Dendritic cell treated with granulocyte-macrophage colony-stimulating factor and Interleukin-4, amounts not matched to agents 40 ng/mL and 50 ng/mL, for 4 days (primary cell): ENCODE data around the gene SELENOH.
A peak's percentile ranks its signal among the peaks of the same experiment; 100 is the strongest.

Experiments used
- H3K27ac Mint-ChIP-seq: one replicate; pipeline ENCODE4 v1.8.0; 2022; ENCODE audit warnings: mild to moderate bottlenecking, mixed read lengths
- H3K27me3 Mint-ChIP-seq: one replicate; pipeline ENCODE4 v1.8.0; 2022; ENCODE audit warnings: mild to moderate bottlenecking, mixed read lengths
- H3K36me3 Mint-ChIP-seq: one replicate; pipeline ENCODE4 v1.8.0; 2022; ENCODE audit warnings: low read depth, mixed read lengths
- H3K4me1 Mint-ChIP-seq: one replicate; pipeline ENCODE4 v1.8.0; 2022; ENCODE audit warnings: low read depth, mixed read lengths
- H3K4me3 Mint-ChIP-seq: one replicate; pipeline ENCODE4 v1.8.0; 2022; ENCODE audit warnings: mild to moderate bottlenecking, moderate library complexity, mixed read lengths
- H3K9me3 Mint-ChIP-seq: one replicate; pipeline ENCODE4 v1.8.0; 2022; ENCODE audit warnings: mixed read lengths
- intact Hi-C: fragments of 100-400 bp; cut with micrococcal nuclease; formaldehyde crosslinking; loops from one replicate; pipeline ENCODE4 v1.15.0; 2022

SELENOH gene

DNA sequence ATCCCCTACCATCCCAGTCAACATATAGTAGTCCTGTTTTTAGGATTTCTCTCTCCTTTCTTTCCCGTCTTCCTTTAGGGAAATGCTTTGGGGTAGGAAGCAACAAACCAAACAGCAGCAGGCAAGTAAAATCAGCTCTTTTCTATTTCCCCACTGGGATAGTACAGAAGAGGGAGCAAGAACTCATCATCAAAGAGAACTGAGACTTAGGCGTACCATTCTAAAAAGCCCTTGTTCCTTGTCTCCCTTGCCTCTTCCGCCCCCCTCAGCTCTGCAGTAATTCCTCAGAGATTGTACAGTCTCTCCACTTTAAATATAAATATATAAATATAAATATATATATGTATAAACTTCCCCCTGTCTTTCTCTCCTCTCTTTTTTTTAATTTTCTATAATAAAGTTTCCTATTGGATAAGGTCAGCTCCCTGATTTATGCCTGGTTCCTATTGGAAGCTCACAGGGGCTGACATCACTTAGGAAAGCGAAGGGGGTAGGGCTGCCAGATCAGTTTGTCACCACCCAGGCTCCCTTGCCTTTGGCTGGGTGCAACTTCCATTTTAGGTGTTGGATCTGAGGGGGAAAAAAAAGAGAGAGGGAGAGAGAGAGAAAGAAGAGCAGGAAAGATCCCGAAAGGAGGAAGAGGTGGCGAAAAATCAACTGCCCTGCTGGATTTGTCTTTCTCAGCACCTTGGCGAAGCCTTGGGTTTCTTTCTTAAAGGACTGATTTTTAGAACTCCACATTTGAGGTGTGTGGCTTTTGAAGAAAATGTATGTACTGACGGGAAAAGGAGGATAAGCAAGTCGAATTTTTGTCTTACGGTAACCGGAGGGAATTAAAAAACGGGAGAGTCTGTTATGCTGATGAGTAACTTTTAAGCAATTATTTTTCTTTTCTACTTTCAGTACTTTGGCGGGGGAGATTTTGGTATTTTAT is 20.3 kb downstream of the SELENOH start, which contains the start of gene CTNND1:
CTNND1 (plus strand) TSS at position 502 of the 934 bp plus-strand sequence. CDS start 29,677 bp downstream, outside the sequence.
- intact Hi-C loops = loop anchor here (2.0 kb wide), 1 partner anchor 31 kb away; no protein-coding TSS in a partner anchor

DNA sequence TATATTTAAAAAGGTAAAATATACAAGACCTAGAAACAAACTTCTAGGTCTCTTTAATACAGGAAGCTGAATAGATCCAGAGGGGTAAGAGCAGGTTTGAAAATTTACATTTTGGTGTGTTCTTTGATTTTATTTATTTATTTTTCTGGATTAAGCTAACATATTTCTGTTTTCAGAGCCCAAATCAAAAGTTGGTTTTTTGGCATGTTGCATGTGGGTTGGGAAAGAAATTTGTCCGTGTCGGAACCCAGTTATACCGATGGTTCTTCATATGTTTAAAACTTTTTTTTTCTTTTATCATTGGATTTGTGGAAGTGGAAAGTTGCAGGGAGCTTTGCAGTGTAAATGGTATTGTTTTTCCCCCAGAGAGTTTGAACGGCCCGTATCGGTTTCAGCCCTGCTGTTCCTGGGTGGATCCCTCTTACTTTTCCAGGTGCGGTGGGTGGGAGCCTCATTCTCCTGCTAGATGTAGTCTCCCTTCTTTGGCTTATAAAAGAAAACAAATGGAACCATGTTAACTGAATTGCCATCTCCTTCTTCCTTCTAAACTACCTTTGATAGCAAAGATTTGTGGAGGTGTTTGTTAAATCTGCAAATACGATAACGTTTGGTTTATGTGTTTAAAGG is 21.1 kb downstream of the SELENOH start:
- Mint-ChIP-seq H3K4me1 (peaks cover 37% of the 10 kb centered on the region), H3K4me3 (peak overlapping the region; percentile 93), H3K36me3 (peaks cover 38% of the 10 kb centered on the region), H3K27ac (peak overlapping the region; percentile 96), H3K27me3 (no peaks in the 10 kb centered on the region), H3K9me3 (no peaks in the 10 kb centered on the region)
- intact Hi-C loops = no loop called here

More for the DNA sequence above, 20.3 kb downstream of the SELENOH start, which contains the start of gene CTNND1:
- Mint-ChIP-seq H3K27me3 (no peaks in the 10 kb centered on the region), H3K27ac (peak within 1 kb of the TSS; percentile 96), H3K4me1 (peaks cover 35% of the 10 kb centered on the region), H3K4me3 (peak within 1 kb of the TSS; percentile 93), H3K36me3 (peaks cover 31% of the 10 kb centered on the region), H3K9me3 (no peaks in the 10 kb centered on the region)

DNA sequence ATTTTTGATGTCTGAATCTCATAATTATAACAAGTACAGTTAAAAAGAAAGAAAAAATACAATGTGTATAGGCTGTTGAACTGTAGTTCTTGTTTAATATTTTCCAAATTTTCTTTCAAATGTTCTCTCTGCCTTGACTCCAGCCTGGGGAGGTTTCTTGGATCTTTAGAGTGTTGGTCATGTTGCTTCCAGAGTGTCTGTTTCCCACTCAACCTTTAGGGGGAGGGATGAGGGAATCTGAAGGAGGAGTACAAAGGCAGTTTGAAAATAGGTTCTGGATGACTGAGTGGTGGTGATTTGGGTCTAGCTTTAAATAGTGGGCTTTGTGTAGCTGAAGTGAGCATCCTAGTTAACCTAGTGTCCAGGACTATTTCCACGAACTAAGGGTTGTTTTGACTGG is 22.3 kb downstream of the SELENOH start:
- H3K9me3 Mint-ChIP-seq = no peaks in the 10 kb centered on the region
- H3K4me3 Mint-ChIP-seq = peak overlapping the region; percentile 93
- intact Hi-C loops = no loop called here
- H3K27ac Mint-ChIP-seq = peak overlapping the region; percentile 96
- peaks cover 47% of the 10 kb centered on the region for H3K36me3 Mint-ChIP-seq
- H3K4me1 Mint-ChIP-seq = peaks cover 37% of the 10 kb centered on the region
- no peaks in the 10 kb centered on the region for H3K27me3 Mint-ChIP-seq

DNA sequence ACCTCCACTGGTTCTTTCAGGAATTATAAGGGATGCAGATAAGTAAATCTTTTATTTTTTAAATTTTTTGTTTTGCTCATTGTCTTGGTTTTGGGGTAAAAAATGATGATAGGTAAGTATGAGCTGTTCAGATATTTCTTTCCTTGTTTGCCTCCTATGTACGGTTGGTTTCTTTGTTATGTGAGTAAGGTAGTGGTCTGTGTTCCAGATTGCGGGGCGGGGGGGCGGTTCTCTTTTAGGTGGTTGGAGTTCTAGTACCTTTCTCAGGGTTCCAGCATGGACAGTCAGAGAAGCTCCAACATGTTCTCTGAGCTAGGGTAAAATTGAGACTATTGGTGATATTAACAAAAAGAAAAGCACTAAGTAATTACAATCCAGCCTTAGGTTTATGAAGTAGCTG is 22.7 kb downstream of the SELENOH start:
- intact Hi-C loops = no loop called here
- no peaks in the 10 kb centered on the region for H3K9me3 Mint-ChIP-seq
- H3K36me3 Mint-ChIP-seq = peaks cover 47% of the 10 kb centered on the region
- peak overlapping the region; percentile 93 for H3K4me3 Mint-ChIP-seq
- H3K27ac Mint-ChIP-seq = peak overlapping the region; percentile 96
- H3K4me1 Mint-ChIP-seq = peaks cover 37% of the 10 kb centered on the region
- no peaks in the 10 kb centered on the region for H3K27me3 Mint-ChIP-seq

DNA sequence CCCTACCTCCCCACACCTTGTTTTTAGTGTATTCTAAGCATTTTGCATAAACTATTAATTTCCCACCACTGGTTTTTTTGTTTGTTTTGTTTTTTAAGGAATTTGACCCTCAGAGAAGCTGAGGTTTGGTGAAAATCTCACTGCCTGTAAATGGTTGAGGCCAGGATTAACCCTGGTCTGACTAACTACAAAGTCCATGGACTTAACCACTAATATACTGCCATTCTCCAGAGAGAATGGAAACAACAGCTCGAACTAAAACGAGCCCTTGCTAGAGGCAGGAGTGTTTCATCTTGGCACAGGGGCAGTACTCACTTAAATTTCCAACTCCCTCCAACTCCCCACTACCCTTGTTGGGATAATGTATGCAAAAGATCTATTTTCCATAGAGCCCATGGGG is 23.3 kb downstream of the SELENOH start:
- Mint-ChIP-seq H3K9me3 (no peaks in the 10 kb centered on the region), H3K27me3 (no peaks in the 10 kb centered on the region), H3K4me1 (peaks cover 42% of the 10 kb centered on the region), H3K36me3 (peaks cover 53% of the 10 kb centered on the region), H3K4me3 (peak overlapping the region; percentile 93), H3K27ac (peak overlapping the region; percentile 96)
- intact Hi-C loops = no loop called here

DNA sequence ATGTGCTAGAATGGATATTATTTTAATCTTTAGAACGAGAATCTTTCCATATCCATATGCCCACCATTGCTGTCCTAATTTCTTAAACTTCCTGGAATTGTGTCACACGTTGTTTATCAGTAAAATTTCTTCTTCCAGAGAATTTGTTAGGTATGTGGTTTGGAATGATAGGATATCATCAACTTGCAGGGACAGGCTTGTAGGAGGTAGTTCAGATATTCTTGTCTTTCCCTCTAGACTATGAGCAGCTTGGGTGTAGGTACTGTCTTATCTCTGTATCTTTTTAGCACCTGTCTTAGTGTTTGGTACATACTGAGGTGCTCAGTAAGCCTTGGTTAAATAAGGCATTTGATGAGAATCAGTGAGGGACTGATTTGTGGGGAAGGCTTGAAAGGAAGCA is 23.7 kb downstream of the SELENOH start:
- Mint-ChIP-seq H3K9me3 (no peaks in the 10 kb centered on the region), H3K27ac (peak overlapping the region; percentile 13), H3K36me3 (peaks cover 57% of the 10 kb centered on the region), H3K27me3 (no peaks in the 10 kb centered on the region), H3K4me3 (peak overlapping the region; percentile 13), H3K4me1 (peaks cover 46% of the 10 kb centered on the region)
- intact Hi-C loops = no loop called here

DNA sequence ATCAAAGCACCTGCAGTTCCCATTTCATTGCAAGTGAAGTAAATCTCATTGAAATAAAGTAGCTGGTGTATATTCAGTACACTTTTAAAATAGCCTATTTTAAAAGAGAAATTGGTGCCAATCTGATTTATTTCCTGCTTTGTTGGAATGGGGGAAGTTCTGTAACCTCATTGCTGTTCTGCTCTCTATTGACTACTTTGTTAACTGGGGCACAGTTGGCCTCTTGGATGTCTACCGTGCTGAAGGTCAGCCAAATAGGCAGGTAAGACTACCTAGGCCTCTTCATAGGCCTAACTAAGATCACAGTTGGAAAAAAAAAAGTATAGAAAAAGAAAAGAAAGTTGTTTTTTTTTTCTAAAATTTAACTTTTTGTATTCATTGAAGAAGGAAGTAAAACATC is 29.5 kb downstream of the SELENOH start:
- H3K27me3 Mint-ChIP-seq = no peaks in the 10 kb centered on the region
- intact Hi-C loops = no loop called here
- H3K36me3 Mint-ChIP-seq = peaks cover 64% of the 10 kb centered on the region
- peaks cover 62% of the 10 kb centered on the region for H3K4me1 Mint-ChIP-seq
- H3K27ac Mint-ChIP-seq = peak overlapping the region; percentile 75
- peaks cover 9% of the 10 kb centered on the region for H3K9me3 Mint-ChIP-seq
- H3K4me3 Mint-ChIP-seq = no peak overlapping the region

DNA sequence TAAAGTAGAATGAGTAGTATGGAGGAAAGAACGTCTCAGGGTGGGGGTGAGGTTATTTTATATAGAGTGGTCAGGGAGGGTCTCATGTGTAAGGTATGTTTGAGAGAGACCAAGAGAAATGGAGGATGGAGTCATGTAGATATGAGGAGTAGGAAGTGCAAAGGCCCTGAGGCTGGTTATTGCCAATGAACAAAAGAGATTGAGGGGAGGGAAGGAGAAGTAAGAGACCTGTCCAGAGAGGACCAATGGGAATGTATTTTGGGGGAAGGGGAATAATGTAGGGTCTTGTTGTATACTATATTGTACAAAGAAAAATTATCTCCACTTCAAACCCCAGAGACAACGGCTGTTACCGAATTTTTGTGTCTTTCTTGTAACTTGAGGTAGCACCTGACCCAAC is 30.1 kb downstream of the SELENOH start:
- no peaks in the 10 kb centered on the region for H3K27me3 Mint-ChIP-seq
- peaks cover 9% of the 10 kb centered on the region for H3K9me3 Mint-ChIP-seq
- intact Hi-C loops = no loop called here
- H3K27ac Mint-ChIP-seq = peak overlapping the region; percentile 75
- H3K36me3 Mint-ChIP-seq = peaks cover 64% of the 10 kb centered on the region
- peaks cover 62% of the 10 kb centered on the region for H3K4me1 Mint-ChIP-seq
- no peak overlapping the region for H3K4me3 Mint-ChIP-seq

DNA sequence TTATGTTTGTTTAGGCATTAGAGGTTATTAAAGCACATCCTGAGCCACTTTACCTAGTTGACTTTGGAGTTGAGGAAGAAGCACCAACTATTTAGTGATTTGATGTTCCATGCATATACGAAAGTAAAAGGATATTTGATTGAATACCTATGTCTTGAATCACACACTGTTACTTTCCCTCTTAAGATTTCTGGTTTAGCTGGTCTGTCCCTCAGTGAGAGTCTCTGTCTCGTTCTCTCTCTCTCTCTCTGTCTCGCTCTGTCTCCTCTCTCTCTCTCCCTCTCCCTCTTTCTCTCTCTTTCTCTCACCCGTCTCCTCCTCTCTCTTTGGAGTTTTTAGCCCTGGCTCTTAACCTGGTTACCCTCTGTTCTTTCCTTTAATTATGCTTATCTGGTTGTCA is 31.3 kb downstream of the SELENOH start:
- H3K36me3 Mint-ChIP-seq = peaks cover 53% of the 10 kb centered on the region

DNA sequence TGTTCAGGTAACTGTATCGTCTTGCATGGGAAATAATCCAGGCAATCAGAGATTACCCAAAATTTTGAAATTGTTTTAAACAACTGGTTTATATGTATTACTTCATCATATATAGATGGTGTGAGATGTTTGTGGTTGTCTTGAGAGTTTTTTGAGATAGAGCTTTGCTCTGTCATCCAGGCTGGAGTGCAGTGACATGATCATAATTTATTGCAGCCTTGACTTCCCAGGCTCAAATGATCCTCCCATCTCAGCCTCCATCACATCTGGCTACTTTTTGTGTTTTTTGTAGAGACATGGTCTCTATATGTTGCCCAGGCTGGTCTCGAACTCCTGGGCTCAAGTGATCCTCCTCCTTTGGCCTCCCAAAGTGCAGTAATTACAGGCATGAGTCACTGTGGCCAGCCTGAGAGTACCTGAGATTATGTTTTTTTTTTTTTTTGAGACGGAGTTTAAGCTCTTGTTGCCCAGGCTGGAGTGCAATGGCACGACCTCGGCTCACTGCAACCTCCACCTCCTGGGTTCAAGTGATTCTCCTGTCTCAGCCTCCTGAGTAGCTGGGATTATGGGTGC is 31.8 kb downstream of the SELENOH start:
- peaks cover 48% of the 10 kb centered on the region for H3K36me3 Mint-ChIP-seq
- no peak overlapping the region for H3K4me3 Mint-ChIP-seq
- intact Hi-C loops = no loop called here
- peaks cover 9% of the 10 kb centered on the region for H3K9me3 Mint-ChIP-seq
- H3K27ac Mint-ChIP-seq = peak overlapping the region; percentile 10
- H3K27me3 Mint-ChIP-seq = no peaks in the 10 kb centered on the region
- peaks cover 75% of the 10 kb centered on the region for H3K4me1 Mint-ChIP-seq

More for the DNA sequence above, 31.3 kb downstream of the SELENOH start:
- Mint-ChIP-seq H3K9me3 (peaks cover 9% of the 10 kb centered on the region), H3K27ac (peak overlapping the region; percentile 10), H3K27me3 (no peaks in the 10 kb centered on the region), H3K4me1 (peaks cover 70% of the 10 kb centered on the region), H3K4me3 (no peak overlapping the region)
- intact Hi-C loops = no loop called here

DNA sequence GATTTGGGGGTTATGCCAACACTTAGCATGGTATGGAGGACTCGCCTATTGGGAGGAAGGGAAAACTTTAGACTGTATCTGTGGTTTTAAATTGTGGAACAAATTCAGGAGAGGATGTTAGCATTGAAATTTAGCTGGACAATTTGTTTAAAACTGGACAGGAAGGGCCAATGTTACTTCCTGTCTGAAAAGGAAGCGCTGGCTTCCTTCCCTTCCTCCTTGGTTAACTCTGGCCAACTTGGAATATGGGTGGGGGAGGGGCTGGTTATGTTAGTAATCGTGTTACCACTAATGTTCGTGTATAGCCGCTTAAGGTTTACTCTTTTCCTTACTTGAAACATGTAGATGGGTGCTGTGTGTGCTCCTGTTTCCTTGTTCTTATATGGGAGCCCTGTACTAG is 34.2 kb downstream of the SELENOH start:
- Mint-ChIP-seq H3K27ac (no peak overlapping the region), H3K9me3 (peaks cover 9% of the 10 kb centered on the region), H3K36me3 (peaks cover 51% of the 10 kb centered on the region), H3K4me1 (peaks cover 89% of the 10 kb centered on the region), H3K4me3 (no peak overlapping the region), H3K27me3 (no peaks in the 10 kb centered on the region)
- intact Hi-C loops = no loop called here

DNA sequence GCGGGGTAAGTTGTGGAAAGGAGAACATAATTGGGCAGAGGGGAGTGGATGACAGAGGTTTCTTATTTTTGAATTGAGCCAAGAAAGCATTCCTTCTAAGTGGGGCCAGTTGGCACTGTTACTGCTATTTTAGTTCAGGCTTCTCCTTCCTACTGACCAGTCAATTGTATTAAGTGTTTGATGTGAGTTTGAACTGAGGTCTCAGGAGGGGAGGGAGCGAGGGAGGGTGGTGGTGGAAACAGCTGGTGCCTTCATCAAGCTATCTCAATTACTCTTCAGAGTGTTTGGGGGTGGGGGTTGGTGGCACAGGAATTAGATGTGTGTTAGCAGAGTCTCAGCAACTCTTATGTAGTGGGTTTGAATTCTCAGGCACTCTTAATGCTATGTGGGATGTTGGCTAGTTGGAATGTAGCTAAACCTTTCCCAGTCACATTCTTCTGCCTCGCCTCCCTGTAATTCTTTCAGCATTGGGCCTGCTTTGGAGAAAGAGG is 34.8 kb downstream of the SELENOH start:
- peaks cover 6% of the 10 kb centered on the region for H3K9me3 Mint-ChIP-seq
- peaks cover 90% of the 10 kb centered on the region for H3K4me1 Mint-ChIP-seq
- no peak overlapping the region for H3K4me3 Mint-ChIP-seq
- H3K27ac Mint-ChIP-seq = no peak overlapping the region
- H3K27me3 Mint-ChIP-seq = no peaks in the 10 kb centered on the region
- intact Hi-C loops = no loop called here
- H3K36me3 Mint-ChIP-seq = peaks cover 54% of the 10 kb centered on the region

DNA sequence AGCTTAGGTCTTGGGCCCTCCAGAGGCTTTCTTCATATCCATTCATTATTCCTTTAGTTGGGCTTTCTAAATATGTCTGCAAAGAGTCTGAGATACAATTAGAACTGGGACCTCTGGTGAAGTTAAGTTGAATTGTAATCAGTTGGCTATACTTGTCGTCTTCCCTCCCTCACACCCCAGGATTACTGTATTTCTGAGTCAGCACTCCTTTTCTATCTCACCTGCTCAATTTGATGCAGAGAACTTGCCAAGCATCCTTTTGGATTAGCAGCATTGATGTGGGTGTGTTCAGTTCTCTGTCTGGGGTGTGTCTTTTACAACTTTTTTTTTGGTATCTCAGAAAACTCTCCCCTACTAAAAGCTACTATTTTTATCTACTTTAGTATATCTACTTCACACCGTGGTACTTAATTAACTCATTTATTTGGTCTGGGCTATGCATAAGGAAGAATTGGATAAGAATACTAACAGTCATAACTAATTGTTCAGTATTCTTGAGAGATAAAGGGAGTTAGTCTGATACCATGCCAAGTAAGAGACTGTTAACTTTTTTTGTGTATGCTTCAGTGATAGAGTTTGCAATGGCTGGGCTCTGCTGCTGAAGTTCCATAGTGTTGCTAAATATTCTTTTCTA is 35.4 kb downstream of the SELENOH start:
- Mint-ChIP-seq H3K27ac (no peak overlapping the region), H3K4me1 (peaks cover 91% of the 10 kb centered on the region), H3K36me3 (peaks cover 54% of the 10 kb centered on the region), H3K9me3 (no peaks in the 10 kb centered on the region), H3K27me3 (no peaks in the 10 kb centered on the region), H3K4me3 (no peak overlapping the region)
- intact Hi-C loops = no loop called here
